Activated T-cell treated with anti-CD3 and anti-CD28 coated beads, Interleukin-2, amount 50 U/mL, for 4 hours (primary cell): ENCODE data around the gene STIM1. TPM values are rescaled to one million over a fixed set of nuclear protein-coding genes. Genes with fewer than 3 reads are reported as not detected.
"Not testable (repeated sequence)": the region's sequence is repeated elsewhere in the genome, so short reads cannot be mapped to it uniquely, and the experiment has no call there.

Experiments used
- ATAC-seq, 2 donors: fragments of 200-7000 bp; cut with Tn5 transposase; one replicate each; pipeline ENCODE4 v1.10.0; 2021
- DNase-seq: peaks from one replicate; pipeline ENCODE4 v3.0.0-alpha.2; 2020
- H3K27me3 Mint-ChIP-seq: one replicate; pipeline ENCODE4 v1.8.0; 2021; ENCODE audit warnings: low read depth, mixed read lengths
- H3K36me3 Mint-ChIP-seq: one replicate; pipeline ENCODE4 v1.8.0; 2022; ENCODE audit warnings: mixed read lengths; ENCODE audit not compliant: insufficient read depth
- H3K4me1 Mint-ChIP-seq: one replicate; pipeline ENCODE4 v1.8.0; 2021; ENCODE audit warnings: low read depth, mixed read lengths
- H3K4me3 Mint-ChIP-seq: one replicate; pipeline ENCODE4 v1.8.0; 2021; ENCODE audit warnings: mild to moderate bottlenecking, moderate library complexity, mixed read lengths
- H3K9me3 Mint-ChIP-seq: one replicate; pipeline ENCODE4 v1.8.0; 2021; ENCODE audit warnings: mixed read lengths
- total RNA-seq, 3 donors: library from RNA; stranded (reverse); gene quantifications; one replicate each; pipeline ENCODE4 v1.2.1, GENCODE V29; 2021

The STIM1 gene
- total RNA-seq, 3 donors from 2014 or later, result 35.6 to 42.5 (median 37.4) TPM

GRCh38 chr11:3894128-3894731 lies 38.8 kb downstream of the STIM1 start:
- Mint-ChIP-seq H3K36me3 (peaks cover 12% of the 10 kb centered on the region), H3K4me3 (no peak overlapping the region), H3K4me1 (peaks cover 50% of the 10 kb centered on the region), H3K27me3 (no peaks in the 10 kb centered on the region), H3K9me3 (no peaks in the 10 kb centered on the region)
- ATAC-seq (peak in 1 of 2 donors; percentile 56), DNase-seq (no peak)

GRCh38 chr11:3896644-3897043 lies 41.2 kb downstream of the STIM1 start:
- no peak for DNase-seq
- no peak for ATAC-seq
- H3K36me3 Mint-ChIP-seq, result peaks cover 10% of the 10 kb centered on the region
- peaks cover 54% of the 10 kb centered on the region for H3K4me1 Mint-ChIP-seq
- no peaks in the 10 kb centered on the region for H3K27me3 Mint-ChIP-seq
- H3K9me3 Mint-ChIP-seq, result no peaks in the 10 kb centered on the region
- H3K4me3 Mint-ChIP-seq, result no peak overlapping the region

- H3K27me3 Mint-ChIP-seq, H3K9me3 Mint-ChIP-seq, DNase-seq, H3K36me3 Mint-ChIP-seq, ATAC-seq, H3K4me3 Mint-ChIP-seq: not testable (repeated sequence)
- H3K4me1 Mint-ChIP-seq, result peaks cover 65% of the 10 kb centered on the region
These were observed 44.8 kb downstream of the STIM1 start for GRCh38 chr11:3900230-3900629.

- Mint-ChIP-seq H3K4me1 (peaks cover 67% of the 10 kb centered on the region), H3K27me3 (no peaks in the 10 kb centered on the region), H3K4me3 (no peak overlapping the region), H3K36me3 (peaks cover 1% of the 10 kb centered on the region), H3K9me3 (no peaks in the 10 kb centered on the region)
- no peak for ATAC-seq
- no peak for DNase-seq
These were observed 46.0 kb downstream of the STIM1 start for GRCh38 chr11:3901249-3902025.

GRCh38 chr11:3902441-3902840 lies 47.0 kb downstream of the STIM1 start:
- H3K36me3 Mint-ChIP-seq, result no peaks in the 10 kb centered on the region
- H3K4me3 Mint-ChIP-seq, result no peak overlapping the region
- H3K9me3 Mint-ChIP-seq, result no peaks in the 10 kb centered on the region
- H3K4me1 Mint-ChIP-seq, result peaks cover 71% of the 10 kb centered on the region
- H3K27me3 Mint-ChIP-seq, result no peaks in the 10 kb centered on the region
- no peak for DNase-seq
- no peak for ATAC-seq

GRCh38 chr11:3903207-3903896 lies 47.9 kb downstream of the STIM1 start:
- Mint-ChIP-seq H3K4me1 (peaks cover 78% of the 10 kb centered on the region), H3K9me3 (no peaks in the 10 kb centered on the region), H3K27me3 (no peaks in the 10 kb centered on the region), H3K4me3 (no peak overlapping the region), H3K36me3 (no peaks in the 10 kb centered on the region)
- ATAC-seq (no peak), DNase-seq (no peak)

- Mint-ChIP-seq H3K4me1 (peaks cover 84% of the 10 kb centered on the region), H3K36me3 (no peaks in the 10 kb centered on the region), H3K4me3 (no peak overlapping the region), H3K9me3 (no peaks in the 10 kb centered on the region), H3K27me3 (no peaks in the 10 kb centered on the region)
- ATAC-seq, result no peak
- no peak for DNase-seq
These were observed 48.8 kb downstream of the STIM1 start for GRCh38 chr11:3904228-3904627.

- peak; percentile 99 to 100 for ATAC-seq
- H3K36me3 Mint-ChIP-seq, result no peaks in the 10 kb centered on the region
These were observed 49.9 kb downstream of the STIM1 start for GRCh38 chr11:3905080-3905953.

GRCh38 chr11:3906166-3906565 lies 50.7 kb downstream of the STIM1 start:
- DNase-seq (no peak), ATAC-seq (peak; percentile 44 to 45)
- H3K36me3 Mint-ChIP-seq, result no peaks in the 10 kb centered on the region
- no peak overlapping the region for H3K4me3 Mint-ChIP-seq
- H3K27me3 Mint-ChIP-seq, result no peaks in the 10 kb centered on the region
- no peaks in the 10 kb centered on the region for H3K9me3 Mint-ChIP-seq
- peaks cover 83% of the 10 kb centered on the region for H3K4me1 Mint-ChIP-seq

More at GRCh38 chr11:3905080-3905953, 49.9 kb downstream of the STIM1 start:
- peaks cover 86% of the 10 kb centered on the region for H3K4me1 Mint-ChIP-seq
- peak overlapping the region; percentile 49 for H3K4me3 Mint-ChIP-seq
- peak; percentile 64 for DNase-seq
- no peaks in the 10 kb centered on the region for H3K9me3 Mint-ChIP-seq
- no peaks in the 10 kb centered on the region for H3K27me3 Mint-ChIP-seq

- Mint-ChIP-seq H3K36me3 (peaks cover 2% of the 10 kb centered on the region), H3K27me3 (no peaks in the 10 kb centered on the region), H3K4me3 (no peak overlapping the region), H3K9me3 (no peaks in the 10 kb centered on the region), H3K4me1 (peaks cover 78% of the 10 kb centered on the region)
- ATAC-seq, result no peak
- no peak for DNase-seq
These were observed 52.1 kb downstream of the STIM1 start for GRCh38 chr11:3907590-3907989.

GRCh38 chr11:3909901-3910300 lies 54.4 kb downstream of the STIM1 start:
- DNase-seq (no peak), ATAC-seq (no peak)
- Mint-ChIP-seq H3K27me3 (no peaks in the 10 kb centered on the region), H3K36me3 (peaks cover 3% of the 10 kb centered on the region), H3K4me3 (no peak overlapping the region), H3K4me1 (peaks cover 67% of the 10 kb centered on the region), H3K9me3 (no peaks in the 10 kb centered on the region)

- no peaks in the 10 kb centered on the region for H3K9me3 Mint-ChIP-seq
- H3K4me3 Mint-ChIP-seq, result no peak overlapping the region
- peaks cover 63% of the 10 kb centered on the region for H3K4me1 Mint-ChIP-seq
- H3K36me3 Mint-ChIP-seq, result peaks cover 3% of the 10 kb centered on the region
- H3K27me3 Mint-ChIP-seq, result no peaks in the 10 kb centered on the region
- ATAC-seq (no peak), DNase-seq (no peak)
These were observed 56.5 kb downstream of the STIM1 start for GRCh38 chr11:3911908-3912505.

- no peak for DNase-seq
- H3K36me3 Mint-ChIP-seq, result peaks cover 8% of the 10 kb centered on the region
- no peaks in the 10 kb centered on the region for H3K27me3 Mint-ChIP-seq
- H3K4me3 Mint-ChIP-seq, result no peak overlapping the region
- peaks cover 67% of the 10 kb centered on the region for H3K4me1 Mint-ChIP-seq
- peaks cover 3% of the 10 kb centered on the region for H3K9me3 Mint-ChIP-seq
- no peak for ATAC-seq
These were observed 58.5 kb downstream of the STIM1 start for GRCh38 chr11:3913921-3914320.

GRCh38 chr11:3914805-3915204 lies 59.3 kb downstream of the STIM1 start:
- no peak overlapping the region for H3K4me3 Mint-ChIP-seq
- no peak for DNase-seq
- peaks cover 3% of the 10 kb centered on the region for H3K9me3 Mint-ChIP-seq
- no peaks in the 10 kb centered on the region for H3K27me3 Mint-ChIP-seq
- ATAC-seq, result peak in 1 of 2 donors; percentile 58
- peaks cover 69% of the 10 kb centered on the region for H3K4me1 Mint-ChIP-seq
- peaks cover 8% of the 10 kb centered on the region for H3K36me3 Mint-ChIP-seq
